NCI-H2227 (cell line): ENCODE results near the gene LBH.

ENCODE experiments used
- DNase-seq: peaks from one replicate; lab custom pipeline; 2025; ENCODE audit not compliant: unreplicated experiment; lab: John Stamatoyannopoulos, UW

LBH gene

GRCh38 chr2:30231212-30231995 lies at the start of gene LBH:
Gene LBH (plus strand): TSS chr2:30231534. CDS start chr2:30231739, 205 bp downstream.
- DNase-seq: peak; percentile 87

DNA sequence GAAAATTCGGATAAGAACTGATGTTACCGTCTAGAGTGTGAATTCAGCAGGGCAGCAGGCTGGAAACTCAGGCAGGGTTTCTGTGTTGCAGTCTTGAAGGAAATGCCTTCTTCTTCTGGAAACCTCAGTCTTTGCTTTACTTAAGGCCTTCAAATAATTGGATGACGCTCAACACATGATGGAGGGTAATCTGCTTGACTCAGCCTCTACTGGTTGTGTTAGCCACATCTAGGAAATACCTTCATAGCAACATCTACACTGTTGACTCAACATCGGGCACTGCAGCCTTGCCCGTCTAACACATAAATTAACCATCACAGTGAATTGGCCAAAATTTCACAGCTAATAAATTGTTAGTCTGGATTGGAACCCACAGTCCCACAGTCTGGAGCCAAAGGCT lies 47.3 kb upstream of the LBH start:
- no peak for DNase-seq

GRCh38 chr2:30185178-30185577 lies 46.2 kb upstream of the LBH start:
- DNase-seq: no peak

DNA sequence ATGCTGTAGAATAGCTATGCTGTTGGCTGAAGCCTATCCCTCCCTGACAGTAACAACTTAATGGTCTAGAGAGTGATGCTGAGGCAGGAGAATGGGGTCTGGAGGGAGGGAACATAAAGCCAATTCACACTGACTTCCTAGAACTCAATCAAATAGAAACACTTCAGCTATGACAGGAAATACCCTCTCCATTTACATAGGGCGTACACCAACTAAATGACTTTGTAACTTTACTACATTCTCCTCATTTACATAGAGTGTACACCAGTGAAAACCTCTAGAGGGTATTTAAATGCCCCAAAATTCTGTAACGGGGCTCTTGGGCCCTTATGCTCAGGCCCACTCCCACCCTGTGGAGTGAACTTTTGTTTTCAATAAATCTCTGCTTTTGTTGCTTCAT lies 43.0 kb upstream of the LBH start:
- no peak for DNase-seq

DNA sequence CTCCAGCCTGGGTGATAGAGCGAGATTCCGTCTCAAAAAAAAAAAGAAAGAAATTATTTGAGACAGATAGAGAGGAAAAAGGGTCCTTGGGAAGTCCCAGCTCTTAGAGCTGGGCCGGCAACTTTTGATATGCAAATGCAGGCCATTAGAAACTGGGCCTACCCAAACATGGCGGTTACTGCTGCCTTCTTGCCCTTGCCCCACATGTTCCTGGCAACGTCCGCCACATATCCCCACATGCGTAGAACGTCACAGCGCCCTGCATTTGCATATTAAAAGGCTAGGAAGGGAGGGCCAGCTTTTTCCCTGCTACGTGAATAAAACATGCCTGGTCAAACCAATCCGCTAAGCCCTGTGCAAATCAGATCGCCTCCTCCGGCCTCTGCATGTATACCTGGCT lies 40.7 kb upstream of the LBH start:
- no peak for DNase-seq

GRCh38 chr2:30191107-30191506 lies 40.2 kb upstream of the LBH start:
- DNase-seq: no peak

GRCh38 chr2:30191819-30192271 lies 39.5 kb upstream of the LBH start:
- no peak for DNase-seq

GRCh38 chr2:30192314-30192713 lies 39.0 kb upstream of the LBH start:
- no peak for DNase-seq

DNA sequence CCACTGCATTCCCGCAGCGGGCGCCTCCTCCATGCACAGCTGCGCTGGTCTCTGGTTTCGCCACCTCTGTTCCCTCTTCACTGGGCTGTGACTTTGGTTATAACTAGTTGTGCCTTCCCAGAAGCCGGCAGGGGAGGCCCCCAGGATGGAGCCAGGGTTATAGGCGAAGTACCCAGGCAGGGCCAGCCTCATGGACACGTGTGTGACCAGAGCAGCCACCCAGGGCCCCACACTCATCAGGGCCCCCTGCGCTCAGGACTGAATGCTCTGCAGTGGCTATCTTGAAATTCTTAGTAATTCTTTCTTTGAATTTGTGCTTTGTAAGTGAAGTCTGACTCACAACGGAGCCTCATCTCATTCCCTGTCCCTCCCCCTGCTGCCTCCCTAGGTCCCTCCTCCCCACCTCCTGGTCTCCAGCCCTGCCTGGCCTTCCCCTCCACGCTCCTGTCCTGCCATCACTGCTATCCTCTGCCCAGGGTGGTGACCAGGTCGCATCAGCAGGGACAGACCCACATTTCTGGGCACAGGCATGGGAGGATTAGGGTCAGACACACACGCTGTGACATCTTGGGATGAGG lies 38.1 kb upstream of the LBH start:
- DNase-seq: no peak

- DNase-seq: no peak
Measured at GRCh38 chr2:30194421-30194820, 36.9 kb upstream of the LBH start.

- no peak for DNase-seq
Measured at GRCh38 chr2:30195016-30195415, 36.3 kb upstream of the LBH start.

GRCh38 chr2:30197570-30198192 lies 33.7 kb upstream of the LBH start:
- DNase-seq: no peak

GRCh38 chr2:30201990-30202389 lies 29.3 kb upstream of the LBH start:
- no peak for DNase-seq

- DNase-seq: no peak
Measured at GRCh38 chr2:30203156-30203555, 28.2 kb upstream of the LBH start.

DNA sequence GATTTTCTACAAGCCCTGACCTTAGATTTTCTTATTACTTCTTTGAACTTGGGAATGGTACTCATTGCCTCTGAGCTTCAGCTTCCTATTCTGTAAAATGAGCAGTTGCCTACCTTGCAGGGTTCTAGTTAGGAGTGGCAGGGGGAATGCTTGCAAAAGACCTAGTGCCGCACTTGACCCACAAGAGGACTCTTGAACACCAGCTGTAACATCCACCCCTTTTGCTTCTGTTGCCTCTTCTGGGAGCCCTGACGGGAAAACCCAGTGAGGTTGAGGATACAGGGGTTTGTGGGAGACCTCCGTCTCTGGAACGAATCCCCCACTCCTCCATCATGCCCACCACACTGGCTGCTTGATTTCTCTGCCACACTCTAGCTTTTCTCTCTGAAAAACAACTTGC lies 27.1 kb upstream of the LBH start:
- DNase-seq: no peak

- DNase-seq: no peak
Measured at GRCh38 chr2:30205456-30205855, 25.9 kb upstream of the LBH start.

DNA sequence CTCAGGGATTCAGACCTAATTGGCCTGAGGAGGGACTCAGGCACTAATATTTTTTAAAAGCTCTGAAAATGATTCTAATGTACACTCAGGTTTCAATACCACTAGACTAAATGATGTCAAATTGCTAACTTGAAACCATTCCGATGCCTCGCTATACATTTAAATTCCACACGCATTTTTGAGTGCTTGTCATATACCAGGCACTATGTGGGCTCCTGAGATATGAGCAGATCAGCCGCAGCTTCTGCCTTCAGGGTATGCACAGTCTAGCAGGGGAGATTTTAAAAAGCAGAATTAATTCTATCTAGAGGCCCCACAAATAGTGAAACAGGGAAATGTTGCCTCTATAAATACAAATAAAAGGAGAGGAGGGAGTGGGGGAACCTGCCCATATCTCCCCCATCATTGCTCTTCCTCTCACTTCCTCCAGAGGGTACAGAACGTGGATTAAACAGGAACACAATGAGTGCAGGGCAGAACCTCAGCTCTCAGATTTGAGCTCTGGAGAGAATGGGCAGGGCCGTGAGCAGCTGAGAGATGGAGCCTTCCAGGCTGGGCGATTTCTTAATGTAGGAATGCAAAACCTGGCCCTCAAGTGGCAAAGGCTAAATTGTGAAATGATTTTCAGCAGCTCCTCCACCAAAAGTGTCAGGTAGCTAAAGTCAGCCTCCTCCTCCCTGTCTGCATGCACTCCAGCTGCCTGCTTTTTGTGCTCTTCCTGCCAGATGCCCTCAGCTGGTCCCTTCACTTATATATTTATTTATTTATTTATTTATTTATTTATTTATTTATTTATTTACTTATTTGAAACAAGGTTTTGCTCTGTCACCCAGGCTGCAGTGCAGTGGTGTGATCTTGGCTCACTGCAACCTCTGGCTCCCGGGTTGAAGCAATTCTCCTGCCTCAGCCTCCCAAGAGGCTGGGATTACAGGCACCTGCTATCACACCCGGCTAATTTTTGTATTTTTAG lies 24.6 kb upstream of the LBH start:
- peak; percentile 7 for DNase-seq

DNA sequence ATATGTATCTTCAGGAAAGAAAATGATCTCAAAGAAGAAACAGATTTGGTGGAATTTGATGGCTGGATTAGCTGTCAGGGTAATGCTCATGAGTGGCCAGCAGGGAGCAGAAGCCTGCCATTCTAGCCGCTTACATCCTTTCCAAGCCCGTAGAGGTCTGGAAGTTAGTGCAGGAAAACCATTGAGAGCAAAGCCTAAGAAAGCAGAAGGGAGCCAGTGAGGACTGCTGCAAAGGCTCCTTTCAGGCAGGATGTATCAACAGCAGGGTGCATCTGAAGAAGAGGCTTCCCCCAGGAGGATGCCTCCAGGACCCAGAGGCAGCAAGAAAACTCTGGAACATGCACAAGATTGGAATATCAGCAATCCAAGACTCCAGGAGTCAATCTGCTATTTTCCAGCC lies 22.9 kb upstream of the LBH start:
- peak; percentile 65 for DNase-seq

GRCh38 chr2:30209227-30209626 lies 22.1 kb upstream of the LBH start:
- no peak for DNase-seq

GRCh38 chr2:30213326-30213725 lies 18.0 kb upstream of the LBH start:
- no peak for DNase-seq

GRCh38 chr2:30213907-30214463 lies 17.3 kb upstream of the LBH start:
- DNase-seq: no peak
